Ureter (tissue), 1 donor: ENCODE data around the gene SSR2. TPM values are rescaled to one million over a fixed set of nuclear protein-coding genes. Genes with fewer than 3 reads are reported as not detected.
"Not testable (repeated sequence)": the region's sequence is repeated elsewhere in the genome, so short reads cannot be mapped to it uniquely, and the experiment has no call there.

Experiments used
- DNase-seq: peaks from one replicate; pipeline ENCODE4 v3.0.0-alpha.2; 2020; ENCODE audit warnings: low spot score
- total RNA-seq: library from RNA; stranded (reverse); gene quantifications from one replicate; pipeline ENCODE4 v1.2.4, GENCODE V29; 2023
- donor health status: DM: yes; HTN: yes; CAD: no.

SSR2 gene
- total RNA-seq, 1 donor from 2014 or later = 189 TPM

DNA sequence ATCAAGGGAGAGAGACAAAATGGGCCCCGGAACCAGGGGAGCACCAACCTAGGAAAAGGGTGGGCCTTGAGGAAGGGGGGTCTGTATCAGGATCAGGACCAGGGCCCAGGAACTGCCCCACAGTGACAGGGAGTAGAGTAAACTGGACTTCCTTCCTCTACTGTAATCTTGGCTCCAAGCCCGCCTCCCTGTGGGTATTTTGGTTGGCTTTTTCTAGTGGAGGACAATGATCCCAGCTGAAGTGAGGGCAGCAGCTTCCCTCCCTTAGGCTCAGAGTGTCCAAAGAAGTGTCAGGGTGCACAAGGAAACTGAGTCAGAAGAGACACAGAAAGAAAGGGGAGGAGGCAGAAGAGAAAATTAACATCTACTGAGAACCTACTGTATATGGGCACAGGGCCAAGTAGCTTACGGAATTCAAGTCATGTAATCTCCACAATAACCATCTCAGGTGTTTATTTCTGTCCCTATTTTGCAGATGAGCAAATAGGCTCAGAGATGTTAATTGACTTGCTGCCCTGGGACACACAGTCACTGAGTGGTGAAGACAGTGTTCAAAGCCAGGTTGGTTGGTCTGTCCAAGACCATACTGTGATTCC lies 28.0 kb upstream of the SSR2 start:
- DNase-seq = no peak

DNA sequence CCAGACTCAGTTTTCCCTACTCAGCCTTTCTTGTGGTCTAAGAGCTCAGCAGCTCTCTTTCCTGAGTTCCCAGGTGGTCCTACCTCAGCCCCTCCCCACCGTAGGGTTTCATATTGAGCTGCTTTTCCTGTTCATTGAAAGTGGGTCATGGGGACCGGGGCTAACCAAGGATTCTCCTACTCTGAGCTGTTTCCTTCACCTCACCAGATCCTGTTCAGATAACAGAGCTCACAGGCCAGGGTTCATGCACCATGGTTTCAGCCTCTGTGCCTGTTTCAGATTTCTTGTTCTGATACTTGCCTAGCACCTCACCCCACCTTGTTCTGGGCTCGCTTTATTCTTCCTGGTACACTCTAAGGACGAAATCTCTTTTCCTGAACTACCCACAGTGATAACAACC lies 24.3 kb upstream of the SSR2 start:
- no peak for DNase-seq

- DNase-seq = no peak
Measured at GRCh38 chr1:156042828-156043227, 22.1 kb upstream of the SSR2 start.

- not testable (repeated sequence) for DNase-seq
Measured at GRCh38 chr1:156034991-156035390, 14.2 kb upstream of the SSR2 start.

- DNase-seq = no peak
Measured at GRCh38 chr1:156033011-156033410, 12.3 kb upstream of the SSR2 start.

DNA sequence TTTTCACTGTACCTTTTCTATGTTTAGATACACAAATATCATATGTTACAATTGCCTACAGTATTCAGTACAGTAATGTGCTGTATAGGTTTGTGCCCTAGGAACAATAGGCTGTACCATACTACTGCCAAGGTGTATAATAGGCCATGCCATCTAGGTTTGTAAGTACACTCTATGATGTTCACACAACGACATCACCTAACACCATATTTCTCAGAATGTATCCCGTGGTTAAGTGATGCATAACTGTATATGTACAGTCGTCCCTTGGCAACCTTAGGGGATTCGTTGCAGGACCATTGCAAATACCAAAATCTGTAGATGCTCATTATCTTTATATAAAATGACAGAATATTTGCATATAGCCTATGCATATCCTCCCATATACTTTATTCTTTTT lies 5.8 kb upstream of the SSR2 start:
- no peak for DNase-seq

- DNase-seq = peak; percentile 47
Measured at GRCh38 chr1:156025876-156026275, 5.1 kb upstream of the SSR2 start.

GRCh38 chr1:156024801-156025200 lies 4.0 kb upstream of the SSR2 start:
- DNase-seq = no peak

DNA sequence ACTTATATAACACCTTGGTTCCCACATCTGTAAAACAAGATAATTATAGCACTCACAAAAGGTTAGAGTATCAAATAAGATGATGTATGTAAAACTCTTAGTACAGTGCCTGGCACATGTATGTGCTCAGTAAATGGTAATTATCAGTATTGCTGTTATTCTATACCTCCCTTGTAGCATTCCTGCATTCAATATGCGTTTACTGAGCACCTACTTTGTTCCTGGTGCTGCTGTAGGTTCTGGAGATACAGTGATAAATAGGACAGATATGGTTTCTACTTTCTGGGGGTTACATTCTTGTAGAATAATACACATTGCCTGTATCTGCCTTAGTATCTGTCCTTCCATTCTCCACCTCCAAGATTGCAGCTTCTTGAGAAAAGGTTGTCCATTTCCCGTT lies 1.2 kb upstream of the SSR2 start:
- no peak for DNase-seq

DNA sequence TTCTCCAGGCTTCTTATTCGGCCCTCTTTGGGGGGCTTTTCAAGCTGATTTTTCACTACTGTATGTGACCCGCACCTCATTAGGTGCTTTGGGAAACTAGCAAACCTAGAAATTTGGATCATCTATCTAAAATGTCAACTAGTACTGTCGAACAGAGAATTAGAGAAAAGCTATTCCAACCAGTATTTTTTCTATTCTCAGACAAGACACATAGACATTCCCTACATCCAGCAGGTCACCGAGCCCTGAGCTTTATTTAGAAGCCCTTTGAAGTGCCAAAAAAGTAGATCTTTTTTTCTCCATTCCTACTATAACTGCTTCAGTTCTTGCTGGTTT lies 310 bp upstream of the SSR2 start:
- no peak for DNase-seq

GRCh38 chr1:156019946-156020292 lies 832 bp downstream of the SSR2 start:
- DNase-seq = no peak

GRCh38 chr1:156014829-156015228 lies 5.9 kb downstream of the SSR2 start:
- no peak for DNase-seq

DNA sequence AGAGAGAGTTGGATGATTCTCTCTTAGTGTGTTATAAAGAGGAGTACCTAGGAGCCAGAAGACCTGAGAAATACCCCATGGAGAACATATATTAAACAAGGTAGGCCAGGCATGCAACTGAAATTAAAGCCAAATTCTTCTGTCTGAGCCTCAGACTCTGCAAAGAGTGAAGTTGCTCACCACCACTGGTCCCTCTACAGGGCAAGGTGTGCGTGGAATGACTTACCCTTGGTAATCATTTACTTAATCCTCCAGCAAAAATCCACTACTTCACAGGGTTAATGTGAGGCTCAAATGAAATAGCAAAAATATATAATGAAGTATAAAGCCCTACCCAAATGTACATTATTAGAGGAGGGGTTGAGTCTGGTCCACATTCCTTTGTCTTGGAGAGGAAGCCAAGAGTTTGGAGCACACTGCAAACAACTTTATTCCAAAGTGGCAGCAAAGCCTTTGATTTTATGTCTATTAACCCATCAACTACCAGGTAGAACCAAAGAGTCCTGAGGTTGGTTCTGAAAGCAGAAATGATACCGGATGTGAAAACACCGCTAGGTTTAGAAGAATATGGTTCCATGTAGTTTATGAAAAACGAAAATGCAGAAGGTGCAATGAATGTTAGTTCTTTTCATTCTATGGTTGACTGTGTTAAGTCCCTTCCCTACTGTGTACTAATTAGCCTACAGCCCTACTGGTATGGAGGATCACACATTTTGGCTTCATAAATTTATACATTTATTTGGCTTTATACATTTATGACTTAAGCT lies 8.5 kb downstream of the SSR2 start:
- no peak for DNase-seq

- DNase-seq = no peak
Measured at GRCh38 chr1:156009404-156009803, 11.3 kb downstream of the SSR2 start.

- DNase-seq = no peak
Measured at GRCh38 chr1:156006666-156007376, 13.9 kb downstream of the SSR2 start.

GRCh38 chr1:156004843-156005584 lies 15.7 kb downstream of the SSR2 start:
- DNase-seq = no peak

DNA sequence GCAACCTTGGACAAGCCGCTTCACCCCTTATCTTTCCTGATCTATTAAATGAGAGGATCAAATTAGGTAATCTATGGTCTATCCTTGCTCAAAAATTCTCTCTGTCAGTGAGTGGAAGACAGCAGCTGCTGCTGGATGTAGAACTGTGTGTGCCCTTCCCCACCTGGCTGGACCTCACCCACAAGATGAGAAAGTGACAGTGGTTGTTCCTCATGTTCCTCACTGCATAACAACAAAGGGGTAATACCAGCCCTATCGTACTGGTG lies 16.9 kb downstream of the SSR2 start:
- no peak for DNase-seq

DNA sequence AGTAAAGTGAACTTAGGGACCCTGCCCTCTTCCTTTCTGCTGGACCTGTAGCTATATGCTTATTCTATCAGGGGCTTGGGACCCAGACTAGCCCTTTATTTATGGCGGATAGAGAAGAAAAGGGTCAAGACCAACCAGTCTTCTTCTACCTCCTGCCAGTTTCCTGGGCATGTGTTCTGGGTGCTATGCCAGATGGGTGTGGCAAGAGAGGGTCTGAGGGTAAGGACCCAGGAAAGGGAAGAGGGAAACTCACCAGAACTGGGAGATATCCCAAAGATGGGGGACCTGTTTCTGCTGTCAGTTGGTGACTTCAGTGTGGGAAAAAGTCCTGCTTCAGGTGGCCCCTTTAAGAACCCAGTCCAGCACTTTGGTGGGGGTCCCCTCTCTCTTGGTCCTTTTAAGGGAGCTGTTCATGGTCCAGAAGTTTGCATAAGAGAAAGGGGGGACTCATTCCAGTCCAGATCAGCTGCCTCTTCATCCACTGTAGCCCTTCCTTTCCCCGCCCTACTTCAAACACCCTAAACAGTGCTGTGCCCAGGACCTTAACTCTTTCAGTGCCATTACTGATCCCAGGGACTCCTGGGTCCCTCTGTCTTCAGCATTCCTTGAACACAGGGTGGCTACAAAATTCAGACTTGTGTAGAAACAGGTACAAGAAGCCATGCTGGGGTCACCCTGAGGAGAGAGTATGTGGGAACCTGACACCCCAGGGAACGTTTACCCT lies 18.4 kb downstream of the SSR2 start:
- DNase-seq = no peak

GRCh38 chr1:156001662-156002171 lies 19.0 kb downstream of the SSR2 start:
- DNase-seq = no peak

DNA sequence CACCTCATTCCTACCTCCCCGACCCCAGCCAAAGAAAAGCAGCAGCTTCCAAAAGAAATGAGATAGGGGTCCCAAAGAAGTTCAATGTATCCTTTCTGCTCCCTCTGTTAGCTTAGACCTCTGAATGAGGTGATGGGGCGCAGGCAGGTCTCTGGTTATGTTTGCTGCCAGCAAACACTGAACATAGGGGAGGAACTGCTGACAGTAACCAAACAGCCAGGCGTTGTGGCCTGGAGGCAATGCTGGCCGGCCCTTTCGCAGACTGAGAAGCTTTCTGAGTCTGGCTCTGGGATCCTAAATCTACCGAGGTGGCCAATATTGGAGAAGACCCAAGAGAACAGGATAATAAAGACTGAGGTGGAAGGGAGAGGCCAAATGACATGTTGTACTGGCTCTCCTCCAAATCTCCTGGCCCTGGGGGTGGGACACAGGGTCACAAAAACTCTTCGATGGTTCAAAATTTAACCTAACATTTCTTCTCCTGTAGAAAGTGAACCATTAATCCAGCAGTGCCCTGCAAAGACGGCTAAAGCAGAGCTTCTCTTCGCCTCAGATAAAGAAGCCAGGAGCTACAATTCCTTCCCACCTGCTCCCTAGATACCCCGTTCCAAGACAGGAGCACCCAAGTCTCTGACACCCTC lies 19.6 kb downstream of the SSR2 start:
- no peak for DNase-seq

GRCh38 chr1:155999964-156000363 lies 20.8 kb downstream of the SSR2 start:
- DNase-seq = no peak
